A549 (cell line): ENCODE results near the gene INHBC. TPM values are rescaled to one million over a fixed set of nuclear protein-coding genes. Genes with fewer than 3 reads are reported as not detected.
"Not testable (repeated sequence)": the region's sequence is repeated elsewhere in the genome, so short reads cannot be mapped to it uniquely, and the experiment has no call there.

Source experiments
- ATAC-seq, 2 experiments: fragments of 200-7000 bp in 1 of 2; fragments of >200 bp in 1 of 2; cut with Nextera tagmentation in 1 of 2; cut with Tn5 transposase in 1 of 2; 3 replicates each; pipeline versions ENCODE4 v1.8.0 to v1.9.1; 2018 to 2020; ENCODE audit warnings: mild to moderate bottlenecking in 1 of 2, moderate library complexity in 1 of 2
- CTCF ChIA-PET: fragments of 300-600 bp; sonication (Branson Sonifier 250); formaldehyde crosslinking; extraction: SDS; loops from one replicate; lab custom pipeline; 2021; ENCODE audit warnings: antibody characterized with exemption, inconsistent platforms; lab: Yijun Ruan, JAX
- POLR2A ChIA-PET: fragments of 350-600 bp; formaldehyde crosslinking; extraction: SDS; loops from one replicate; lab custom pipeline; 2021; ENCODE audit warnings: antibody characterized with exemption, inconsistent platforms; lab: Yijun Ruan, JAX
- DNase-seq, 2 experiments: peaks; one replicate each; pipeline versions ENCODE4 v3.0.0 to v3.0.0-alpha.2; 2011 to 2016; ENCODE audit warnings: low read depth in 1 of 2, low spot score in 1 of 2
- FAIRE-seq: peaks from 2 replicates; lab custom pipeline; 2011; peaks lifted over from hg19 to GRCh38; lab: Jason Lieb, UNC
- H3K27ac ChIP-seq, 2 experiments: fragments of >200 bp; sonication (Bioruptor Twin); formaldehyde crosslinking; 3 replicates each; pipeline ENCODE4 v1.5.1; 2016 to 2017
- H3K4me1 ChIP-seq: fragments of >200 bp; sonication (Bioruptor Twin); formaldehyde crosslinking; 3 replicates; pipeline ENCODE4 v1.6.1; 2016
- H3K4me2 ChIP-seq: fragments of >200 bp; sonication (Bioruptor Twin); formaldehyde crosslinking; 3 replicates; pipeline ENCODE4 v1.6.1; 2016
- H3K4me3 ChIP-seq: fragments of >200 bp; sonication (Bioruptor Twin); formaldehyde crosslinking; 3 replicates; pipeline ENCODE4 v1.5.1; 2016
- H3K9me3 ChIP-seq: fragments of >200 bp; sonication (Bioruptor Twin); formaldehyde crosslinking; 3 replicates; pipeline ENCODE4 v1.6.1; 2016
- CBX2 ChIP-seq: fragments of 200-600 bp; sonication (generic); IDR thresholded peaks from 2 replicates; pipeline ENCODE4 v1.6.1; 2016; ENCODE audit warnings: low read depth, mild to moderate bottlenecking, borderline replicate concordance
- CBX8 ChIP-seq: fragments of 200-600 bp; sonication (generic); IDR thresholded peaks from 2 replicates; pipeline ENCODE4 v1.6.1; 2016
- CEBPB ChIP-seq, 2 experiments: fragments of >200 bp in 1 of 2; sonication (Bioruptor Twin) in 1 of 2; formaldehyde crosslinking in 1 of 2; IDR thresholded peaks; 2 replicates each; pipeline ENCODE4 v1.6.1; 2012 to 2016
- CHD4 ChIP-seq: fragments of 200-600 bp; sonication (generic); IDR thresholded peaks from 2 replicates; pipeline ENCODE4 v1.6.1; 2016; ENCODE audit warnings: antibody characterized with exemption, mild to moderate bottlenecking, borderline replicate concordance
- EHF ChIP-seq: fragments of 250-450 bp; sonication (Bioruptor Pico); IDR thresholded peaks from 2 replicates; pipeline ENCODE4 v1.5.0; 2020; ENCODE audit warnings: mild to moderate bottlenecking
- EP300 ChIP-seq, 2 experiments: fragments of >200 bp; sonication (Bioruptor Twin); formaldehyde crosslinking; IDR thresholded peaks; 2 replicates in 1 of 2; 3 replicates in 1 of 2; pipeline ENCODE4 v1.6.1; 2016 to 2017
- FOSB ChIP-seq: fragments of 250-450 bp; sonication (Bioruptor Pico); IDR thresholded peaks from 2 replicates; pipeline ENCODE4 v1.5.0; 2020; ENCODE audit warnings: mild to moderate bottlenecking, moderate library complexity
- GATA3 ChIP-seq: IDR thresholded peaks from 2 replicates; pipeline ENCODE4 v1.6.1; 2012; ENCODE audit warnings: borderline replicate concordance
- HOXB5 ChIP-seq: fragments of 250-450 bp; sonication (Bioruptor Pico); IDR thresholded peaks from 2 replicates; pipeline ENCODE4 v1.5.0; 2020; ENCODE audit warnings: mild to moderate bottlenecking, moderate library complexity
- KDM1A ChIP-seq: fragments of 200-600 bp; sonication (generic); IDR thresholded peaks from 2 replicates; pipeline ENCODE4 v1.6.1; 2016; ENCODE audit warnings: low read depth, mild to moderate bottlenecking
- KDM5A ChIP-seq: fragments of 200-600 bp; sonication (generic); IDR thresholded peaks from 2 replicates; pipeline ENCODE4 v1.6.1; 2016; ENCODE audit warnings: antibody characterized with exemption, mild to moderate bottlenecking
- POLR2A ChIP-seq: IDR thresholded peaks from 2 replicates; pipeline ENCODE4 v1.6.1; 2012; ENCODE audit warnings: mild to moderate bottlenecking, low read length
- RAD21 ChIP-seq, 2 experiments: fragments of >200 bp in 1 of 2; sonication (Bioruptor Twin) in 1 of 2; formaldehyde crosslinking in 1 of 2; IDR thresholded peaks in 1 of 2; conservative IDR thresholded peaks in 1 of 2; 2 replicates in 1 of 2; 3 replicates in 1 of 2; pipeline ENCODE4 v1.6.1; 2012 to 2018; ENCODE audit warnings: inconsistent platforms in 1 of 2
- RARB ChIP-seq: fragments of 250-450 bp; sonication (Bioruptor Pico); IDR thresholded peaks from 2 replicates; pipeline ENCODE4 v1.8.0; 2021; ENCODE audit warnings: mild to moderate bottlenecking, moderate library complexity
- TFCP2L1 ChIP-seq: fragments of 250-450 bp; sonication (Bioruptor Pico); IDR thresholded peaks from 2 replicates; pipeline ENCODE4 v1.5.0; 2021; ENCODE audit warnings: mild to moderate bottlenecking
- ZC3H11A ChIP-seq: fragments of 450-650 bp; IDR thresholded peaks from 2 replicates; pipeline ENCODE4 v1.6.1; 2014; ENCODE audit warnings: antibody characterized with exemption, mild to moderate bottlenecking
- ZFP36 ChIP-seq: fragments of 450-650 bp; IDR thresholded peaks from 2 replicates; pipeline ENCODE4 v1.6.1; 2014; ENCODE audit warnings: borderline replicate concordance; ENCODE audit not compliant: partially characterized antibody
- ZNF302 ChIP-seq: fragments of 250-450 bp; sonication (Bioruptor Pico); IDR thresholded peaks from 2 replicates; pipeline ENCODE4 v1.9.0; 2021; ENCODE audit warnings: inconsistent platforms, mild to moderate bottlenecking, moderate library complexity
- WGBS: methylation state at CpG from one replicate; pipeline ENCODE4 v1.1.6; 2017; ENCODE audit errors: missing lambda C conversion rate; 5-methylcytosine and 5-hydroxymethylcytosine counted together
- polyA plus RNA-seq, 4 experiments: library from polyadenylated mRNA; depleted of rRNA in 3 of 4; stranded (reverse); fragments of >200 nt; fragmentation: RNase III in 1 of 4; extraction: RNeasy Plus Mini Kit Qiagen cat#74134 plus additional on column Dnase treatment in 1 of 4; gene quantifications; 2 replicates in 3 of 4; 3 replicates in 1 of 4; pipeline ENCODE4 v1.2.3, GENCODE V29; 2011 to 2017
- TF ChIP-seq, protein P1 (sequence below): fragments of >200 bp; sonication (Bioruptor Twin); formaldehyde crosslinking; IDR thresholded peaks from 3 replicates; pipeline ENCODE4 v1.5.1; 2016
- TF ChIP-seq, protein P2 (sequence below): IDR thresholded peaks from 2 replicates; pipeline ENCODE4 v1.6.1; 2012

INHBC gene
- polyA plus RNA-seq, 2 of the 4 experiments (the other 2 are of a cell fraction): 0.08 TPM; not detected in 1

- H3K9me3 ChIP-seq: no peaks in the 10 kb centered on the region
- WGBS: 87% methylated on average over 2 of the region's 2 CpGs
- ChIA-PET CTCF (interaction anchor here (0.9 kb wide), 1 partner anchor 101 kb away, joined by 3 read pairs; no protein-coding TSS in a partner anchor), POLR2A (no interaction called here)
- no peak overlapping the region for H3K4me3 ChIP-seq
- no peaks in the 10 kb centered on the region for H3K4me1 ChIP-seq
- no peak overlapping the region for H3K27ac ChIP-seq
- FAIRE-seq: no peak
- TF ChIP-seq EHF (no peak), HOXB5 (no peak), CBX2 (no peak), ZFP36 (no peak), TFCP2L1 (CRISPR knock-in tag) (no peak), CBX8 (no peak), RAD21 (conservative IDR thresholded peaks at IDR 0.05 in 1 of 2, IDR thresholded peaks at IDR 0.05 in 1 of 2) (no peak), GATA3 (no peak)
- TF ChIP-seq, protein P1, sequence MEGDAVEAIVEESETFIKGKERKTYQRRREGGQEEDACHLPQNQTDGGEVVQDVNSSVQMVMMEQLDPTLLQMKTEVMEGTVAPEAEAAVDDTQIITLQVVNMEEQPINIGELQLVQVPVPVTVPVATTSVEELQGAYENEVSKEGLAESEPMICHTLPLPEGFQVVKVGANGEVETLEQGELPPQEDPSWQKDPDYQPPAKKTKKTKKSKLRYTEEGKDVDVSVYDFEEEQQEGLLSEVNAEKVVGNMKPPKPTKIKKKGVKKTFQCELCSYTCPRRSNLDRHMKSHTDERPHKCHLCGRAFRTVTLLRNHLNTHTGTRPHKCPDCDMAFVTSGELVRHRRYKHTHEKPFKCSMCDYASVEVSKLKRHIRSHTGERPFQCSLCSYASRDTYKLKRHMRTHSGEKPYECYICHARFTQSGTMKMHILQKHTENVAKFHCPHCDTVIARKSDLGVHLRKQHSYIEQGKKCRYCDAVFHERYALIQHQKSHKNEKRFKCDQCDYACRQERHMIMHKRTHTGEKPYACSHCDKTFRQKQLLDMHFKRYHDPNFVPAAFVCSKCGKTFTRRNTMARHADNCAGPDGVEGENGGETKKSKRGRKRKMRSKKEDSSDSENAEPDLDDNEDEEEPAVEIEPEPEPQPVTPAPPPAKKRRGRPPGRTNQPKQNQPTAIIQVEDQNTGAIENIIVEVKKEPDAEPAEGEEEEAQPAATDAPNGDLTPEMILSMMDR: no peak
- no peak for DNase-seq
- peak in 1 of 2 experiments; percentile 38; a peak in 1 of 6 replicates for ATAC-seq
- H3K4me2 ChIP-seq: no peak overlapping the region
Observed at GRCh38 chr12:57397441-57397840, 37.1 kb upstream of the INHBC start.

DNA sequence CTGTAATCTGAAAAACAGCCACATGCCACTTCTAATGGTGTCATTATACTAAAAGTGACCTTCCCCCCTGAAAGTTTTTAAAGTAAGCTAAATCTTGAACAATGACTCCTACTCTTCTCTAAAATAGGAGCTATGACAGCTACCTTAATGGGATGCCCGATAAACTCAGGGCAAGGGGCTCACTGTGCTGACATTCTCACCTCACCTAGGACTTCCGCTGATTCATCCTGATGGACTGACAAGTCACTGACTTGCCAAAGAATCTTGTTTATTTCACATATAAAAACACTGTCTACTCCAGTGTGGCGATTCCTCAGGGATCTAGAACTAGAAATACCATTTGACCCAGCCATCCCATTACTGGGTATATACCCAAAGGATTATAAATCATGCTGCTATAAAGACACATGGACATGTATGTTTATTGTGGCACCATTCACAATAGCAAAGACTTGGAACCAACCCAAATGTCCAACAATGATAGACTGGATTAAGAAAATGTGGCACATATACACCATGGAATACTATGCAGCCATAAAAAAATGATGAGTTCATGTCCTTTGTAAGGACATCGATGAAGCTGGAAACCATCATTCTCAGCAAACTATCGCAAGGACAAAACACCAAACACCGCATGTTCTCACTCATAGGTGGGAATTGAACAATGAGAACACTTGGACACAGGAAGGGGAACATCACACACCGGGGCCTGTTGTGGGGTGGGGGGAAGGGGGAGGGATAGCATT is 34.7 kb upstream of the INHBC start:
- CTCF ChIA-PET: interaction anchor here (1.0 to 1.3 kb wide), 3 partner anchors 11 to 56 kb away, joined by 3 to 4 read pairs (median 4); no protein-coding TSS in a partner anchor
- H3K4me3 ChIP-seq, H3K4me2 ChIP-seq, H3K27ac ChIP-seq, DNase-seq, POLR2A ChIA-PET, H3K9me3 ChIP-seq, FAIRE-seq, H3K4me1 ChIP-seq, ATAC-seq: not testable (repeated sequence)
- 95% methylated on average over 7 of the region's 7 CpGs for WGBS

- 88% methylated on average over 5 of the region's 5 CpGs for WGBS
- Histone ChIP-seq H3K4me1 (no peaks in the 10 kb centered on the region), H3K4me3 (no peak overlapping the region), H3K9me3 (no peaks in the 10 kb centered on the region), H3K27ac (no peak overlapping the region), H3K4me2 (no peak overlapping the region)
- DNase-seq (peak in 1 of 2 experiments; percentile 15), FAIRE-seq (no peak), ATAC-seq (peak in 1 of 2 experiments; percentile 34; a peak in 3 of 6 replicates)
- CTCF ChIA-PET: interaction anchor here (0.8 to 3.3 kb wide), 7 partner anchors 20 to 124 kb away, joined by 3 to 14 read pairs (median 4); no protein-coding TSS in a partner anchor
- TF ChIP-seq GATA3: no peak
- no peak for TF ChIP-seq ZFP36
- TF ChIP-seq POLR2A: no peak
- TF ChIP-seq, protein P2, sequence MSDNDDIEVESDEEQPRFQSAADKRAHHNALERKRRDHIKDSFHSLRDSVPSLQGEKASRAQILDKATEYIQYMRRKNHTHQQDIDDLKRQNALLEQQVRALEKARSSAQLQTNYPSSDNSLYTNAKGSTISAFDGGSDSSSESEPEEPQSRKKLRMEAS: no peak
- TF ChIP-seq ZNF302 (CRISPR knock-in tag): no peak
- TF ChIP-seq FOSB (CRISPR knock-in tag): no peak
- TF ChIP-seq EP300 (IDR thresholded peaks at IDR 0.05): no peak
- TF ChIP-seq RARB: no peak
- TF ChIP-seq EHF: no peak
- no peak for TF ChIP-seq CEBPB (IDR thresholded peaks at IDR 0.05)
- no peak for TF ChIP-seq KDM5A
- TF ChIP-seq HOXB5: no peak
- no peak for TF ChIP-seq KDM1A
- TF ChIP-seq ZC3H11A: no peak
- TF ChIP-seq, protein P1: no peak
- TF ChIP-seq CHD4: no peak
- POLR2A ChIA-PET: interaction anchor here (0.6 kb wide), 1 partner anchor 94 kb away, joined by 6 read pairs; no protein-coding TSS in a partner anchor
Observed at GRCh38 chr12:57401165-57401564, 33.4 kb upstream of the INHBC start.

GRCh38 chr12:57402156-57402555 is 32.4 kb upstream of the INHBC start:
- H3K4me3 ChIP-seq, H3K9me3 ChIP-seq, H3K4me1 ChIP-seq, H3K27ac ChIP-seq, H3K4me2 ChIP-seq, ATAC-seq, FAIRE-seq, DNase-seq, POLR2A ChIA-PET: not testable (repeated sequence)
- CTCF ChIA-PET: interaction anchor here (0.5 to 3.3 kb wide), 7 partner anchors 9 to 683 kb away, joined by 3 to 14 read pairs (median 3); no protein-coding TSS in a partner anchor
- 94% methylated on average over 4 of the region's 4 CpGs for WGBS
